Gastrocnemius medialis (tissue), 4 donors: ENCODE measurements around the gene GYPE. TPM values are rescaled to one million over a fixed set of nuclear protein-coding genes. Genes with fewer than 3 reads are reported as not detected.
"Not testable (repeated sequence)": the region's sequence is repeated elsewhere in the genome, so short reads cannot be mapped to it uniquely, and the experiment has no call there.

Experiments
- ATAC-seq, 2 donors: fragments of 150-250 bp; one replicate each; pipeline ENCODE4 v1.9.1; 2016
- DNase-seq, 2 donors: peaks; one replicate each; pipeline ENCODE4 v3.0.0-alpha.2; 2019
- H3K27ac ChIP-seq, 4 donors: fragments of 200-600 bp; sonication (generic); 1 replicate in 1 of 4; 2 replicates in 3 of 4; pipeline ENCODE4 v1.5.1; 2016 to 2018; ENCODE audit warnings: mild to moderate bottlenecking in 2 of 4, moderate library complexity in 1 of 4
- H3K27me3 ChIP-seq, 3 donors: fragments of 200-600 bp; sonication (generic) in 2 of 3; 1 replicate in 1 of 3; 2 replicates in 2 of 3; pipeline versions ENCODE4 v1.5.1 to v1.6.0; 2016 to 2019; ENCODE audit warnings: mild to moderate bottlenecking in 1 of 3, moderate library complexity in 1 of 3
- H3K36me3 ChIP-seq, 2 donors: fragments of 200-600 bp; sonication (generic) in 1 of 2; one replicate each; pipeline ENCODE4 v1.5.1; 2017 to 2018
- H3K4me1 ChIP-seq, 2 donors: fragments of 200-600 bp; sonication (generic) in 1 of 2; one replicate each; pipeline ENCODE4 v1.5.1; 2016 to 2017; ENCODE audit warnings: mild to moderate bottlenecking in 2 of 2
- H3K4me3 ChIP-seq, 4 donors: fragments of 200-600 bp; sonication (generic) in 3 of 4; 1 replicate in 1 of 4; 2 replicates in 3 of 4; pipeline ENCODE4 v1.5.1; 2016 to 2019; ENCODE audit warnings: mild to moderate bottlenecking in 2 of 4
- H3K9me3 ChIP-seq, 3 donors: fragments of 200-600 bp; sonication (generic) in 2 of 3; 1 replicate in 1 of 3; 2 replicates in 2 of 3; pipeline ENCODE4 v1.5.1; 2016 to 2019
- POLR2A ChIP-seq, 2 donors: fragments of 450-650 bp; IDR thresholded peaks; one replicate each; pipeline ENCODE4 v1.6.1; 2017; ENCODE audit warnings: antibody characterized with exemption in 2 of 2, mild to moderate bottlenecking in 2 of 2, moderate library complexity in 2 of 2
- in situ Hi-C, 4 donors: fragments of 200-750 bp; cut with MboI; loops; one replicate each; pipeline versions ENCODE4 v1.15.0 to v1.8.0; 2017; ENCODE audit warnings: low sequenced_read_pairs in 4 of 4
- intact Hi-C: fragments of 100-400 bp; cut with DNase I; formaldehyde crosslinking; loops from one replicate; pipeline ENCODE4 v1.15.1; 2023; ENCODE audit warnings: low total_unique reads
- total RNA-seq, 4 donors: library from RNA; depleted of rRNA; stranded (reverse); fragments of >200 nt; gene quantifications; one replicate each; pipeline versions ENCODE4 v1.1.0 to v1.2.3, GENCODE V29; 2016
- TF ChIP-seq, protein P1 (sequence below), 5 experiments: fragments of 450-650 bp in 3 of 5; fragments of 200-600 bp in 2 of 5; sonication (generic) in 2 of 5; IDR thresholded peaks in 4 of 5; conservative IDR thresholded peaks in 1 of 5; 1 replicate in 4 of 5; 2 replicates in 1 of 5; pipeline ENCODE4 v1.5.1; 2016 to 2019; ENCODE audit warnings: antibody characterized with exemption in 5 of 5, mild to moderate bottlenecking in 3 of 5, moderate library complexity in 3 of 5

GYPE gene
- total RNA-seq, 4 donors from 2014 or later: 0.25 TPM; not detected in 3

DNA sequence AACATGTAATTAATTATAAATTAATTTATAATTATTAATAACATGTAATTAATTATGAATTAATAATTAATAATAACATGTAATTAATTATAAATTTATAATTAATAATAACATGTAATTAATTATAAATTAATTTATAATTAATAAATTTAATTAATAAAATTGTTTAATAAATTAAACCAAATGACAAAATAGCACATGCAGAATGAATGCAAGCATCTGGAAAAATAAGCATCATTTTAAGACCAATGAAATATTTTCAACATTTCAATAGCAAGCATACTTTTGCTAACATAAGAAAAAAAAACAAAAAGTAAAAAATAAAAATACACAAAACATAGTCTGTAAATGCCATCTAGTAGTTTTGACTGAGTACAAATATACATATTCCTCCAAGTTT is 21.8 kb downstream of the GYPE start:
- no peak overlapping the region for H3K27ac ChIP-seq
- no peaks in the 10 kb centered on the region for H3K27me3 ChIP-seq
- no peaks in the 10 kb centered on the region for H3K4me1 ChIP-seq
- H3K9me3 ChIP-seq: no peaks in the 10 kb centered on the region
- in situ Hi-C loops: no loop called here
- no peak for ATAC-seq
- intact Hi-C loops: loop anchor here (10.0 kb wide), 1 partner anchor 121 kb away; no protein-coding TSS in a partner anchor
- H3K36me3 ChIP-seq: no peaks in the 10 kb centered on the region
- no peak for DNase-seq
- TF ChIP-seq POLR2A (IDR thresholded peaks at IDR 0.05): no peak
- TF ChIP-seq, protein P1, sequence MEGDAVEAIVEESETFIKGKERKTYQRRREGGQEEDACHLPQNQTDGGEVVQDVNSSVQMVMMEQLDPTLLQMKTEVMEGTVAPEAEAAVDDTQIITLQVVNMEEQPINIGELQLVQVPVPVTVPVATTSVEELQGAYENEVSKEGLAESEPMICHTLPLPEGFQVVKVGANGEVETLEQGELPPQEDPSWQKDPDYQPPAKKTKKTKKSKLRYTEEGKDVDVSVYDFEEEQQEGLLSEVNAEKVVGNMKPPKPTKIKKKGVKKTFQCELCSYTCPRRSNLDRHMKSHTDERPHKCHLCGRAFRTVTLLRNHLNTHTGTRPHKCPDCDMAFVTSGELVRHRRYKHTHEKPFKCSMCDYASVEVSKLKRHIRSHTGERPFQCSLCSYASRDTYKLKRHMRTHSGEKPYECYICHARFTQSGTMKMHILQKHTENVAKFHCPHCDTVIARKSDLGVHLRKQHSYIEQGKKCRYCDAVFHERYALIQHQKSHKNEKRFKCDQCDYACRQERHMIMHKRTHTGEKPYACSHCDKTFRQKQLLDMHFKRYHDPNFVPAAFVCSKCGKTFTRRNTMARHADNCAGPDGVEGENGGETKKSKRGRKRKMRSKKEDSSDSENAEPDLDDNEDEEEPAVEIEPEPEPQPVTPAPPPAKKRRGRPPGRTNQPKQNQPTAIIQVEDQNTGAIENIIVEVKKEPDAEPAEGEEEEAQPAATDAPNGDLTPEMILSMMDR (IDR thresholded peaks at IDR 0.05 in 4 of 5, conservative IDR thresholded peaks at IDR 0.05 in 1 of 5): no peak
- H3K4me3 ChIP-seq: no peak overlapping the region

DNA sequence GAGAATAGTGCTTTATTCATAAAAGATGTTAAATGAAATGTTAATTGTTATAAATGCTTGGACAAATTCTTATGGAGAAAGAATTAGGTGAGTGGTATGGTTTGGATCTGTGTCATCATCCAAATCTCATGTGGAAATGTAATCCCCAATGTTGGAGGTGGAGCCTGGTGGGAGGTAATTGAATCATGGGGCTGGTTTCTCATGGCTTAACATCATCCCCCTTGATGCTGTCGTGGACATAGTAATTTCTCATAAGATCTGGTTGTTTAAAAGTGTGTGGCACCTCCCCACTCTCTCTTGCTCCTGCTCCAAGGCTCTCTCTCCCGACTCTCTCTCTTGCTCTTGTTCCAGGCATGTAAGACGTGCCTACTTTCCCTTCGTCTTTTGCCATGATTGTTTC is 22.5 kb downstream of the GYPE start:
- H3K27ac ChIP-seq: no peak overlapping the region
- H3K4me3 ChIP-seq: no peak overlapping the region
- ATAC-seq (no peak), DNase-seq (no peak)
- no peaks in the 10 kb centered on the region for H3K36me3 ChIP-seq
- TF ChIP-seq POLR2A (IDR thresholded peaks at IDR 0.05): no peak
- TF ChIP-seq, protein P1 (IDR thresholded peaks at IDR 0.05 in 4 of 5, conservative IDR thresholded peaks at IDR 0.05 in 1 of 5): no peak
- intact Hi-C loops: loop anchor here (10.0 kb wide), 1 partner anchor 122 kb away; no protein-coding TSS in a partner anchor
- in situ Hi-C loops: no loop called here
- H3K27me3 ChIP-seq: no peaks in the 10 kb centered on the region
- no peaks in the 10 kb centered on the region for H3K9me3 ChIP-seq
- no peaks in the 10 kb centered on the region for H3K4me1 ChIP-seq

DNA sequence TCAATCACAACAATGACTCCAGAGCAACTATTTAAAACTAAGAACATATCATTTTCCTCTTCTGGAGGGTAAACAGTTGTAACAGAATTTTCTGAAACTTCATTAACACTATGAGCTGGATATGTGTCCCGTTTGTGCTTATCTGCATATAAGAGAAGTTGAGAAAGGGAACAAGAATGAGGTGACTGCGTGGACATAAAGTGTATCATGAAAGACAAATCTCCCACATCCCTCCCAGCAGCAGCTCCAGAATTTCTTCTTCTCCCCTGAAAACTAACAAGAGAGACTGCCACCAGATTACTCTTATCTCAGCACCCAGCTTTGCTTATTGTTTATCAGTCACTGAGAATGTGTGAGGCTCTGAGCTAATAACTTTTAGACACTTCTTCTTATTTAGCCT is 25.8 kb downstream of the GYPE start:
- H3K27me3 ChIP-seq, H3K4me1 ChIP-seq, H3K4me3 ChIP-seq, H3K36me3 ChIP-seq, in situ Hi-C loops, DNase-seq, ATAC-seq, H3K9me3 ChIP-seq, intact Hi-C loops, H3K27ac ChIP-seq: not testable (repeated sequence)

DNA sequence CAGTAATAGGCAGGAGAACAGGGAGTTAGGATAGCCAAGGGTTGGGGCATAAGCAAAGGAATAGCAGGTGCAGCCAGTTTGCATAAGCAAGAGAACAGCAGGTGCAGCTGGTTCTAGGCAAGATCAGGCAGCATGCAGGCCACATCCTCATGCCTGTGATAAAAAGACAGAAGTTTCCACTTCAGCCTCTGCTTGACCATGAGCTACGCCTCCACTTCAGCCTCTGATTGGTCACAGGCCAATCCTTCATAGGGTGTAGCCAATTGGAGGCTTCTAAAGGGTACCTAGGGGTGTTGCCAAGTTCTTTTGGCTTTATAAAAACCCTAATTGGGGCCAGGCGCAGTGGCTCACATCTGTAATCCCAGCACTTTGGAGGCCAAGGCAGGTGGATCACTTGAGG is 30.0 kb downstream of the GYPE start:
- H3K27me3 ChIP-seq, intact Hi-C loops, ATAC-seq, H3K9me3 ChIP-seq, DNase-seq, H3K27ac ChIP-seq, H3K4me3 ChIP-seq, H3K4me1 ChIP-seq, in situ Hi-C loops, H3K36me3 ChIP-seq: not testable (repeated sequence)

DNA sequence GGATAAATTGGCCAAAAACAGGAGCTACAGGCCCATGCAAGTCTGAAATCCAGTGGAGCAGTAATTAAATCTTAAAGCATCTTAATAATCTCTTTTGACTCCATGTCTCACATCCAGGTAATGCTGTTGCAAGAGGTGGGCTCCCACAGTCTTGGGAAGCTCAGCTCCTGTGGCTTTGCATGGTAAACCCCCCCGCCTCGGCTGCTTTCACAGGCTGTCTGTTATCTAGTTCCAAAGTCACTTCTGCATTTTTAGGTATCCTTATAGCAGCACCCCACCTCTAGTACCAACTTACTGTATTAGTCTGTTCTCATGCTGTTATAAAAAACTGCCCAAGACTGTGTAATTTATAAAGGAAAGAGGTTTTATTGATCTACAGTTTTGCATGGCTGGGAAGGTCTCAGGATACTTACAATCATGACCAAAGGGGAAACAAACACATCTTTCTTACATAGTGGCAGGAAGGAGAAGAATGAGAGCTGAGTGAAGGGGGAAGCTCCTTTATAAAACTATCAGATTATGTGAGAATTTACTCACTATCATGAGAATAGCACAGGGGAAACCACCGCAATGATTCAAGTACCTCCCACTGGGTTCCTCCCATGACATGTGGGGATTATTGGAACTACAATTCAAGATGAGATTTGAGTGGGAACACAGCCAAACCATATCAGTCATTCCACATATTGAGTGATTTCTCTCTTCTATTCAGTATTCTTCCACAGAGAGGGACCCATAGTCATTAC is 34.7 kb downstream of the GYPE start:
- H3K27ac ChIP-seq, DNase-seq, in situ Hi-C loops, H3K9me3 ChIP-seq, H3K4me3 ChIP-seq, H3K4me1 ChIP-seq, intact Hi-C loops, ATAC-seq, H3K36me3 ChIP-seq, H3K27me3 ChIP-seq: not testable (repeated sequence)

DNA sequence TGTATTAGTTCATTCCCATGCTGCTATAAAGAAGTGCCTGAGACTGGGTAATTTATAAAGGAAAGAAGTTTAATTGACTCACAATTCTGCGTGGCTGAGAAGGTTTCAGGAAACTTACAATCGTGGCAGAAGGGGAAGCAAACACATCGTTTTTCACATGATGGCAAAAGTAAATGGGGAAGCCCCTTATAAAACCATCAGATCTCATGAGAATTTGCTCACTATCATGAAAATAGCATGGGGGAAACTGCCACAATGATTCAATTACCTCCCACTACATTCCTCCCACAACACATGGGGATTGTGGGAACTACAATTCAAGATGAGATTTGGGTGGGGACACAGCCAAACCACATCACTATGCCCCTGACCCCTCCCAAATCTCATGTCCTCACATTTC is 35.4 kb downstream of the GYPE start:
- DNase-seq, ATAC-seq, H3K4me3 ChIP-seq, H3K27ac ChIP-seq, H3K27me3 ChIP-seq, intact Hi-C loops, H3K9me3 ChIP-seq, H3K4me1 ChIP-seq, H3K36me3 ChIP-seq, in situ Hi-C loops: not testable (repeated sequence)

DNA sequence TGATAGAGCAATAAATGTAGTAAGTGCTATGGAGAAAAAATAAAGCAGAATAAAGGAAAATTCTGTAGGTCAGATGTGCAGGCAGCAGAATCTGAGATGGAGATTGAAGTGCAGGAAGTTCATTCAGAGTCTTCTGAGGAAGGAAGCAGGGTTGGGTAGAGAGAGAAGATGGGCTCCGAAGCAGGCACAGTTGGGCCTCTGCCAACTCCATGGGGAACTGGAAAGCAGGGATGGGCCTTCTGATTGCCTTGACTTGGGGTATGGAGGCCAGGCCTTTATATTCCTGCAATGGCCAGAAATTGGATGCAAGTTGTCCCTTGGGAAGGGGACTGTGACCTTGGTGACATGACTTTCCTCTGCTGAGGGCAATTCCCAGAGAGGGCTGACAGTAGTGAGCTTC is 42.6 kb downstream of the GYPE start:
- intact Hi-C loops, H3K27ac ChIP-seq, ATAC-seq, H3K36me3 ChIP-seq, H3K4me1 ChIP-seq, H3K27me3 ChIP-seq, in situ Hi-C loops, H3K4me3 ChIP-seq, H3K9me3 ChIP-seq, DNase-seq: not testable (repeated sequence)
